ENCODE measurements around the gene SORCS1.

DNA sequence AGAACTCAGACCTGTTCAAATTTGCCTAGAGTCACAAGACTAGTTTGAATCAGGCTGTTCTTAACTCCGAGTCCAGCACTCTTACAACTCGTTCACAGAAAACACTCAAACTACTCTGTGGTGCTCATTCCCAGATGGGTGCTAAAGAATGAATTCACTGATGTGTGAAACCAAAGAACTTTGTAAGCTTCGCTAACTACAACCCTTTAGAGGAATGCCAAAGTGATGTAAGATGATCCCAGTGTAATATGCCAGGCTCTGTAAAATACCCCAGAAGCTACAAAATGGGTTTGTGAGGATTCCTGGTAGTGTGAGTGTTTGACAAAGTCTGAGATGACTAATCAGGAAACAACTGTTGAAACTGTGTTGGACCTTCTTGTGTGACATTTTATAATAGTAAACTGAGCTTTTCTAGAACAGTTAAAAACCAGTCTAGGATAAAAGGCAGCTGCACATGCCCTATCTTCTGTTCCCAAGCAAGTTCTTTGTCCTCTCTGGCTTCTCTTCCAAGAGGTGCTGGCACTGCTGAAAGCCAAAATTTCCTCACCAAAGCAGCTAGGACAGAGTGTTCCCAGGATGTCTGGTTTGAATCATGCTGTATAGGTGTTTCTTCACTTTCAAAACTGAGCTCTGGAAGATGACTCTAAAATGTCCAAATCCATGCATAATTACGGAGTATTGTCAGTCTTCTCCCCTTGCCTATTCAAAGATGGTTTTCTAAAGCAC is 527.6 kb downstream of the SORCS1 start:
- TF ChIP-seq EZH2 (IDR thresholded peaks at IDR 0.05; ENCODE audit: insufficient read depth, poor library complexity, severe bottlenecking) (no peak), EZH2phosphoT487 (IDR thresholded peaks at IDR 0.05; ENCODE audit: insufficient read depth, low read depth) (no peak)

Measured in GM23248 (cell line).